Measurements from ENCODE around the gene E4F1. TPM values are rescaled to one million over a fixed set of nuclear protein-coding genes. Genes with fewer than 3 reads are reported as not detected.
A peak's percentile ranks its signal among the peaks of the same experiment; 100 is the strongest.

The E4F1 gene
- total and polyA plus RNA-seq, 9 of the 15 experiments (the other 6 are each of a cell fraction or from before 2014, with no cell fraction given), result 0.48 to 94.9 (median 20.4) TPM

DNA sequence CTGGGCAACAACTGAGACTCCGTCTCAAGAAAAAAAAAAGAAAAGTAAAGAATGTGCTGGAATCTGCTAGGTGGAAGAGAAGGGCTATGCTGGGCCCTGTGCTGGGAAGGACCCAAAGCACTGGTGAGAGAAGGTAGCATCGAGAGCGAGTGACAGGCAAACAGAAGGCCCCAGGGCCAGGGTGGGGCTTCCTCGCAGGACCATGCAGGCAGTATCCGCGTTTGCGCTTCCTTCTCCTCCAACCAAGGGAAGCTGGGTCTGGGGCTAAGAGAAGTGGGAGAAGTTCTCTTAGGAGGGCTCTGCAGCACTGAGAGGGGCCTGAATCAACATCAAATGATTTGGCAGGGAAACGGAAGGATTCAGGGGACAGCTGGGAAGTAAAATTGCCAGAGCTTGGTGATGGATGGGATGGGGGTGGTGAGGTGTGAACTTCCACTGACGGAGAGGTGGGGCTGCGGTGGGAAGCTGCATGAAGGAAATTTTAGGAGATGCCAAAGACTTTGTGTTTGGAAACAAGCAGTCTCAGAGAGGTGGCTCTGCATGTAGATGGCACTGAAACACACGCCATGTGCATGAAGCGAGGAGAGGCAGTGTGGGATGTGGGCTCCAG lies 33.2 kb downstream of the E4F1 start:
- H3K4me1 ChIP-seq (replicated peaks in 1 of 2; ENCODE audit: control insufficient read depth in 2 of 2, insufficient read depth in 2 of 2, low read length in 2 of 2), result peaks cover 8 to 11% of the 10 kb centered on the region in 2 experiments
- intact Hi-C loops (cut with micrococcal nuclease) (no loop called here), in situ Hi-C loops (cut with MboI) (no loop called here)
- H3K79me2 ChIP-seq (ENCODE audit: control insufficient read depth, insufficient read depth, low read length), result peaks cover 26% of the 10 kb centered on the region
- H3K4me2 ChIP-seq (ENCODE audit: insufficient read depth, low read length), result no peak overlapping the region
- H4K20me1 ChIP-seq (replicated peaks; ENCODE audit: control insufficient read depth, insufficient read depth, low read length), result 0 out of 2 replicates have a peak, but pooled peaks cover 3% of the 10 kb centered on the region
- H3K9me3 ChIP-seq (replicated peaks; ENCODE audit: control insufficient read depth, insufficient read depth, low read depth, low read length), result no peaks in the 10 kb centered on the region
- ChIA-PET POLR2A (interaction anchor here (0.5 to 3.4 kb wide), 9 partner anchors 10 to 1084 kb away, joined by 3 to 14 read pairs (median 3); partner anchors contain the start of genes KCTD5, RNPS1 and TRAF7), CTCF (ENCODE audit: low intra/inter-chr PET ratio) (no interaction called here)
- H3K9me1 ChIP-seq (ENCODE audit: control insufficient read depth, insufficient read depth, low read length), result no peaks in the 10 kb centered on the region
- DNase-seq (ENCODE audit: extremely low read depth in 1 of 4, low spot score in 3 of 4) (no peak), FAIRE-seq (no peak), ATAC-seq (no peak)
- no peak overlapping the region for H2AFZ ChIP-seq (ENCODE audit: low read depth, low read length)
- H3K4me3 ChIP-seq, result no peak overlapping the region
- no TSS peak for BruUV-seq (replicated peaks)
- H3K36me3 ChIP-seq (ENCODE audit: control insufficient read depth, insufficient read depth, low read length), result peaks cover 98% of the 10 kb centered on the region
- WGBS (ENCODE audit: insufficient coverage, low coverage, missing lambda C conversion rate), result 97% methylated on average over 12 of the region's 12 CpGs
- H3K9ac ChIP-seq (ENCODE audit: insufficient read depth in 1 of 2, low read depth in 2 of 2, low read length in 2 of 2), result peak overlapping the region in 1 of 2 experiments; percentile 21; a peak in 1 of 4 replicates
- no peak for TF ChIP-seq FOSL1 (tag; conservative IDR thresholded peaks at IDR 0.05)
- TF ChIP-seq NR3C1 (CRISPR knock-in tag; IDR thresholded peaks at IDR 0.05), result no peak
- TF ChIP-seq KLF13 (tag; IDR thresholded peaks at IDR 0.05; ENCODE audit: borderline replicate concordance, low read depth), result no peak
- TF ChIP-seq, protein P1, sequence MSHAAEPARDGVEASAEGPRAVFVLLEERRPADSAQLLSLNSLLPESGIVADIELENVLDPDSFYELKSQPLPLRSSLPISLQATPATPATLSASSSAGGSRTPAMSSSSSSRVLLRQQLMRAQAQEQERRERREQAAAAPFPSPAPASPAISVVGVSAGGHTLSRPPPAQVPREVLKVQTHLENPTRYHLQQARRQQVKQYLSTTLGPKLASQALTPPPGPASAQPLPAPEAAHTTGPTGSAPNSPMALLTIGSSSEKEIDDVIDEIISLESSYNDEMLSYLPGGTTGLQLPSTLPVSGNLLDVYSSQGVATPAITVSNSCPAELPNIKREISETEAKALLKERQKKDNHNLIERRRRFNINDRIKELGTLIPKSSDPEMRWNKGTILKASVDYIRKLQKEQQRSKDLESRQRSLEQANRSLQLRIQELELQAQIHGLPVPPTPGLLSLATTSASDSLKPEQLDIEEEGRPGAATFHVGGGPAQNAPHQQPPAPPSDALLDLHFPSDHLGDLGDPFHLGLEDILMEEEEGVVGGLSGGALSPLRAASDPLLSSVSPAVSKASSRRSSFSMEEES (CRISPR knock-in tag; IDR thresholded peaks at IDR 0.05), result no peak
- TF ChIP-seq, protein P2, sequence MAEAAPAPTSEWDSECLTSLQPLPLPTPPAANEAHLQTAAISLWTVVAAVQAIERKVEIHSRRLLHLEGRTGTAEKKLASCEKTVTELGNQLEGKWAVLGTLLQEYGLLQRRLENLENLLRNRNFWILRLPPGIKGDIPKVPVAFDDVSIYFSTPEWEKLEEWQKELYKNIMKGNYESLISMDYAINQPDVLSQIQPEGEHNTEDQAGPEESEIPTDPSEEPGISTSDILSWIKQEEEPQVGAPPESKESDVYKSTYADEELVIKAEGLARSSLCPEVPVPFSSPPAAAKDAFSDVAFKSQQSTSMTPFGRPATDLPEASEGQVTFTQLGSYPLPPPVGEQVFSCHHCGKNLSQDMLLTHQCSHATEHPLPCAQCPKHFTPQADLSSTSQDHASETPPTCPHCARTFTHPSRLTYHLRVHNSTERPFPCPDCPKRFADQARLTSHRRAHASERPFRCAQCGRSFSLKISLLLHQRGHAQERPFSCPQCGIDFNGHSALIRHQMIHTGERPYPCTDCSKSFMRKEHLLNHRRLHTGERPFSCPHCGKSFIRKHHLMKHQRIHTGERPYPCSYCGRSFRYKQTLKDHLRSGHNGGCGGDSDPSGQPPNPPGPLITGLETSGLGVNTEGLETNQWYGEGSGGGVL (CRISPR knock-in tag; IDR thresholded peaks at IDR 0.05), result no peak
- no peak for TF ChIP-seq HCFC1 (IDR thresholded peaks at IDR 0.05; ENCODE audit: low read depth, low read length)
- no peak for TF ChIP-seq ZNF217 (CRISPR knock-in tag; IDR thresholded peaks at IDR 0.05)
- TF ChIP-seq E2F3 (CRISPR knock-in tag; IDR thresholded peaks at IDR 0.05), result no peak
- no peak for TF ChIP-seq TARDBP (IDR thresholded peaks at IDR 0.05)
- H3K27ac ChIP-seq (ENCODE audit: extremely low read depth, low read depth, low read length), result no peak overlapping the region
- no peaks in the 10 kb centered on the region for H3K27me3 ChIP-seq (ENCODE audit: control insufficient read depth in 2 of 2, insufficient read depth in 2 of 2, low read length in 2 of 2)

Measured in K562 (cell line).